ENCODE measurements around the gene ANO10. TPM values are rescaled to one million over a fixed set of nuclear protein-coding genes. Genes with fewer than 3 reads are reported as not detected.
"Not testable (repeated sequence)": the region's sequence is repeated elsewhere in the genome, so short reads cannot be mapped to it uniquely, and the experiment has no call there.

ANO10 gene
- total RNA-seq, 1 donor from 2014 or later: 45.4 TPM

- Histone ChIP-seq H4K20me1 (ENCODE audit: insufficient read depth, low read length) (no peaks in the 10 kb centered on the region), H3K4me3 (ENCODE audit: insufficient read depth, low read depth, low read length) (no peak overlapping the region), H3K9ac (ENCODE audit: low read length) (no peak overlapping the region), H3K4me1 (ENCODE audit: insufficient read depth, low read length) (no peaks in the 10 kb centered on the region), H3K79me2 (ENCODE audit: insufficient read depth, low read length) (no peaks in the 10 kb centered on the region), H3K36me3 (ENCODE audit: insufficient read depth, low read length) (no peaks in the 10 kb centered on the region), H3K4me2 (ENCODE audit: low read length) (no peak overlapping the region), H3K27me3 (ENCODE audit: insufficient read depth, low read length) (no peaks in the 10 kb centered on the region), H3K9me3 (ENCODE audit: insufficient read depth, low read depth, low read length) (no peaks in the 10 kb centered on the region), H3K27ac (ENCODE audit: low read depth, low read length) (no peak overlapping the region), H2AFZ (ENCODE audit: low read depth, low read length) (no peak overlapping the region)
- H3K4me1 Mint-ChIP-seq (ENCODE audit: low read depth, unreplicated experiment): no peaks in the 10 kb centered on the region
- no peak overlapping the region for H3K27ac Mint-ChIP-seq (ENCODE audit: unreplicated experiment)
- no peaks in the 10 kb centered on the region for H3K36me3 Mint-ChIP-seq (ENCODE audit: low read depth, unreplicated experiment)
- TF ChIP-seq EZH2 (IDR thresholded peaks at IDR 0.05; ENCODE audit: insufficient read depth, low read length): no peak
- TF ChIP-seq, protein P1, sequence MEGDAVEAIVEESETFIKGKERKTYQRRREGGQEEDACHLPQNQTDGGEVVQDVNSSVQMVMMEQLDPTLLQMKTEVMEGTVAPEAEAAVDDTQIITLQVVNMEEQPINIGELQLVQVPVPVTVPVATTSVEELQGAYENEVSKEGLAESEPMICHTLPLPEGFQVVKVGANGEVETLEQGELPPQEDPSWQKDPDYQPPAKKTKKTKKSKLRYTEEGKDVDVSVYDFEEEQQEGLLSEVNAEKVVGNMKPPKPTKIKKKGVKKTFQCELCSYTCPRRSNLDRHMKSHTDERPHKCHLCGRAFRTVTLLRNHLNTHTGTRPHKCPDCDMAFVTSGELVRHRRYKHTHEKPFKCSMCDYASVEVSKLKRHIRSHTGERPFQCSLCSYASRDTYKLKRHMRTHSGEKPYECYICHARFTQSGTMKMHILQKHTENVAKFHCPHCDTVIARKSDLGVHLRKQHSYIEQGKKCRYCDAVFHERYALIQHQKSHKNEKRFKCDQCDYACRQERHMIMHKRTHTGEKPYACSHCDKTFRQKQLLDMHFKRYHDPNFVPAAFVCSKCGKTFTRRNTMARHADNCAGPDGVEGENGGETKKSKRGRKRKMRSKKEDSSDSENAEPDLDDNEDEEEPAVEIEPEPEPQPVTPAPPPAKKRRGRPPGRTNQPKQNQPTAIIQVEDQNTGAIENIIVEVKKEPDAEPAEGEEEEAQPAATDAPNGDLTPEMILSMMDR (IDR thresholded peaks at IDR 0.05; ENCODE audit: insufficient read depth, low read depth, low read length): no peak
- DNase-seq (ENCODE audit: low read depth): no peak
- FAIRE-seq: no peak
- H3K27me3 Mint-ChIP-seq (ENCODE audit: low read depth, unreplicated experiment): no peaks in the 10 kb centered on the region
- no peaks in the 10 kb centered on the region for H3K9me3 Mint-ChIP-seq (ENCODE audit: unreplicated experiment)
- no peak overlapping the region for H3K4me3 Mint-ChIP-seq (ENCODE audit: unreplicated experiment)
These were observed 148.6 kb downstream of the ANO10 start for GRCh38 chr3:43473244-43473643.

- peaks cover 9% of the 10 kb centered on the region for H3K36me3 Mint-ChIP-seq (ENCODE audit: low read depth, unreplicated experiment)
These were observed 153.7 kb downstream of the ANO10 start for GRCh38 chr3:43468133-43468532.

DNA sequence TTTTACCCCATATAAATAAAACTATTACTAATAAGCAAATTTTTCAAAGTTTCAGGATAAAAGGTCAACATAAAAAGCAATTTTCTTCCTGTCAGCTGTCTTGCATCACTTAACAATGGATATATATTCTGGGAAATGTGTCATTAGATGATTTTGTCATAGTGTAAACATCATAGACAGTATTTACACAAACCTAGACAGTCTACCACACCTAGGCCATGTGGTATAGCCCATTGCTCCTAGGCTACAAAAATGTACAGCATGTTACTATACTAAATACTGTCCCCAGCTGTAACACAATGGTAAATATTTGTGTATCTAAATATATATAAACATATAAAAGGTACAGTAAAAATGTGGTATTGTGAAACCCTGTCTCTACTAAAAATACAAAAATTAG is 156.7 kb downstream of the ANO10 start:
- no peak overlapping the region for H3K4me2 ChIP-seq (ENCODE audit: low read length)
- H3K9me3 ChIP-seq (ENCODE audit: insufficient read depth, low read depth, low read length): no peaks in the 10 kb centered on the region
- no peak overlapping the region for H3K9ac ChIP-seq (ENCODE audit: low read length)
- H3K27me3 ChIP-seq (ENCODE audit: insufficient read depth, low read length): no peaks in the 10 kb centered on the region
- no peaks in the 10 kb centered on the region for H3K4me1 Mint-ChIP-seq (ENCODE audit: low read depth, unreplicated experiment)
- H3K27me3 Mint-ChIP-seq (ENCODE audit: low read depth, unreplicated experiment): no peaks in the 10 kb centered on the region
- H3K27ac Mint-ChIP-seq (ENCODE audit: unreplicated experiment): no peak overlapping the region
- no peaks in the 10 kb centered on the region for H3K4me1 ChIP-seq (ENCODE audit: insufficient read depth, low read length)
- H3K4me3 ChIP-seq (ENCODE audit: insufficient read depth, low read depth, low read length): no peak overlapping the region
- TF ChIP-seq EZH2 (IDR thresholded peaks at IDR 0.05; ENCODE audit: insufficient read depth, low read length): no peak
- TF ChIP-seq, protein P1 (IDR thresholded peaks at IDR 0.05; ENCODE audit: insufficient read depth, low read depth, low read length): no peak
- no peaks in the 10 kb centered on the region for H4K20me1 ChIP-seq (ENCODE audit: insufficient read depth, low read length)
- FAIRE-seq (no peak), DNase-seq (ENCODE audit: low read depth) (no peak)
- H3K79me2 ChIP-seq (ENCODE audit: insufficient read depth, low read length): no peaks in the 10 kb centered on the region
- peaks cover 16% of the 10 kb centered on the region for H3K36me3 Mint-ChIP-seq (ENCODE audit: low read depth, unreplicated experiment)
- H3K9me3 Mint-ChIP-seq (ENCODE audit: unreplicated experiment): peaks cover 14% of the 10 kb centered on the region
- H3K27ac ChIP-seq (ENCODE audit: low read depth, low read length): no peak overlapping the region
- no peak overlapping the region for H2AFZ ChIP-seq (ENCODE audit: low read depth, low read length)
- no peak overlapping the region for H3K4me3 Mint-ChIP-seq (ENCODE audit: unreplicated experiment)
- H3K36me3 ChIP-seq (ENCODE audit: insufficient read depth, low read length): no peaks in the 10 kb centered on the region

More at GRCh38 chr3:43468133-43468532, 153.7 kb downstream of the ANO10 start:
- TF ChIP-seq, protein P1 (IDR thresholded peaks at IDR 0.05; ENCODE audit: insufficient read depth, low read depth, low read length): no peak
- no peak overlapping the region for H3K4me3 ChIP-seq (ENCODE audit: insufficient read depth, low read depth, low read length)
- H3K9ac ChIP-seq (ENCODE audit: low read length): no peak overlapping the region
- no peaks in the 10 kb centered on the region for H3K36me3 ChIP-seq (ENCODE audit: insufficient read depth, low read length)
- Mint-ChIP-seq H3K9me3 (ENCODE audit: unreplicated experiment) (peaks cover 6% of the 10 kb centered on the region), H3K4me1 (ENCODE audit: low read depth, unreplicated experiment) (no peaks in the 10 kb centered on the region), H3K27me3 (ENCODE audit: low read depth, unreplicated experiment) (no peaks in the 10 kb centered on the region), H3K27ac (ENCODE audit: unreplicated experiment) (no peak overlapping the region), H3K4me3 (ENCODE audit: unreplicated experiment) (no peak overlapping the region)
- no peaks in the 10 kb centered on the region for H4K20me1 ChIP-seq (ENCODE audit: insufficient read depth, low read length)
- H3K4me1 ChIP-seq (ENCODE audit: insufficient read depth, low read length): no peaks in the 10 kb centered on the region
- H3K4me2 ChIP-seq (ENCODE audit: low read length): no peak overlapping the region
- H3K27me3 ChIP-seq (ENCODE audit: insufficient read depth, low read length): no peaks in the 10 kb centered on the region
- no peaks in the 10 kb centered on the region for H3K9me3 ChIP-seq (ENCODE audit: insufficient read depth, low read depth, low read length)
- no peaks in the 10 kb centered on the region for H3K79me2 ChIP-seq (ENCODE audit: insufficient read depth, low read length)
- DNase-seq (ENCODE audit: low read depth) (no peak), FAIRE-seq (no peak)
- H3K27ac ChIP-seq (ENCODE audit: low read depth, low read length): no peak overlapping the region
- H2AFZ ChIP-seq (ENCODE audit: low read depth, low read length): no peak overlapping the region

GRCh38 chr3:43462566-43462965 is 159.2 kb downstream of the ANO10 start:
- not testable (repeated sequence) for H3K4me3 Mint-ChIP-seq (ENCODE audit: unreplicated experiment)

More at GRCh38 chr3:43462566-43462965, 159.2 kb downstream of the ANO10 start:
- H4K20me1 ChIP-seq (ENCODE audit: insufficient read depth, low read length); FAIRE-seq; H3K4me2 ChIP-seq (ENCODE audit: low read length); DNase-seq (ENCODE audit: low read depth); H3K27me3 ChIP-seq (ENCODE audit: insufficient read depth, low read length); H3K4me3 ChIP-seq (ENCODE audit: insufficient read depth, low read depth, low read length); H3K27me3 Mint-ChIP-seq (ENCODE audit: low read depth, unreplicated experiment); H3K27ac ChIP-seq (ENCODE audit: low read depth, low read length); H2AFZ ChIP-seq (ENCODE audit: low read depth, low read length); H3K27ac Mint-ChIP-seq (ENCODE audit: unreplicated experiment); H3K9ac ChIP-seq (ENCODE audit: low read length); H3K9me3 ChIP-seq (ENCODE audit: insufficient read depth, low read depth, low read length); H3K4me1 ChIP-seq (ENCODE audit: insufficient read depth, low read length); H3K4me1 Mint-ChIP-seq (ENCODE audit: low read depth, unreplicated experiment); H3K36me3 ChIP-seq (ENCODE audit: insufficient read depth, low read length); H3K79me2 ChIP-seq (ENCODE audit: insufficient read depth, low read length): not testable (repeated sequence)
- peaks cover 16% of the 10 kb centered on the region for H3K36me3 Mint-ChIP-seq (ENCODE audit: low read depth, unreplicated experiment)
- H3K9me3 Mint-ChIP-seq (ENCODE audit: unreplicated experiment): peaks cover 14% of the 10 kb centered on the region
